AG09309 (cell line): Measurements from ENCODE around the gene MYO10.

Source experiments
- DNase-seq: peaks from one replicate; pipeline ENCODE4 v3.0.0-alpha.2; 2010; ENCODE audit warnings: low read depth
- H3K4me3 ChIP-seq: 2 replicates; pipeline ENCODE4 v1.5.1; 2011; ENCODE audit warnings: mild to moderate bottlenecking, low read depth, low read length, moderate library complexity; ENCODE audit not compliant: control insufficient read depth
- CTCF ChIP-seq: IDR thresholded peaks from 2 replicates; pipeline ENCODE4 v1.5.1; 2011; ENCODE audit warnings: mild to moderate bottlenecking, low read depth, low read length, inconsistent platforms; ENCODE audit not compliant: insufficient read depth, control insufficient read depth; ENCODE audit errors: missing control alignments

MYO10 gene

GRCh38 chr5:16826379-16827125, 109.5 kb downstream of the MYO10 start:
- DNase-seq = no peak
- no peak for TF ChIP-seq CTCF
- no peak overlapping the region for H3K4me3 ChIP-seq

- no peak overlapping the region for H3K4me3 ChIP-seq
- no peak for TF ChIP-seq CTCF
- peak; percentile 72 for DNase-seq
Measured at GRCh38 chr5:16819522-16820167, 116.4 kb downstream of the MYO10 start.

- TF ChIP-seq CTCF = no peak
- no peak overlapping the region for H3K4me3 ChIP-seq
- DNase-seq = no peak
Measured at GRCh38 chr5:16815432-16815831, 120.7 kb downstream of the MYO10 start.

GRCh38 chr5:16812911-16813310, 123.2 kb downstream of the MYO10 start:
- no peak overlapping the region for H3K4me3 ChIP-seq
- no peak for TF ChIP-seq CTCF
- DNase-seq = no peak

GRCh38 chr5:16812448-16812847, 123.6 kb downstream of the MYO10 start:
- TF ChIP-seq CTCF = no peak
- no peak for DNase-seq
- H3K4me3 ChIP-seq = no peak overlapping the region

- no peak overlapping the region for H3K4me3 ChIP-seq
- no peak for TF ChIP-seq CTCF
- no peak for DNase-seq
Measured at GRCh38 chr5:16810208-16810854, 125.8 kb downstream of the MYO10 start.
